HG03175 (cell line): ENCODE data around the gene TSPAN5.

ENCODE experiments used
- ATAC-seq: cut with Tn5 transposase; IDR thresholded peaks from one replicate; pipeline ENCODE4 v1.9.1; 2021; ENCODE audit warnings: mild to moderate bottlenecking, moderate library complexity; ENCODE audit not compliant: unreplicated experiment

The TSPAN5 gene

GRCh38 chr4:98522062-98522461, 136.3 kb downstream of the TSPAN5 start:
- no peak for ATAC-seq

- ATAC-seq, result no peak
These were observed 136.9 kb downstream of the TSPAN5 start for GRCh38 chr4:98521486-98521885.

- no peak for ATAC-seq
These were observed 139.0 kb downstream of the TSPAN5 start for GRCh38 chr4:98519268-98519977.

GRCh38 chr4:98518559-98519267, 139.7 kb downstream of the TSPAN5 start:
- ATAC-seq, result peak; percentile 94

- no peak for ATAC-seq
These were observed 141.0 kb downstream of the TSPAN5 start for GRCh38 chr4:98517218-98518021.

- no peak for ATAC-seq
These were observed 141.8 kb downstream of the TSPAN5 start for GRCh38 chr4:98516441-98517217.

GRCh38 chr4:98516042-98516440, 142.4 kb downstream of the TSPAN5 start:
- ATAC-seq, result no peak

GRCh38 chr4:98515470-98515809, 143.0 kb downstream of the TSPAN5 start:
- no peak for ATAC-seq

GRCh38 chr4:98514741-98515469, 143.5 kb downstream of the TSPAN5 start:
- no peak for ATAC-seq

- no peak for ATAC-seq
These were observed 145.5 kb downstream of the TSPAN5 start for GRCh38 chr4:98512918-98513317.

- no peak for ATAC-seq
These were observed 147.5 kb downstream of the TSPAN5 start for GRCh38 chr4:98510757-98511517.

- ATAC-seq, result no peak
These were observed 148.1 kb downstream of the TSPAN5 start for GRCh38 chr4:98510340-98510739.

GRCh38 chr4:98509721-98510120, 148.7 kb downstream of the TSPAN5 start:
- no peak for ATAC-seq

GRCh38 chr4:98508829-98509598, 149.4 kb downstream of the TSPAN5 start:
- no peak for ATAC-seq

GRCh38 chr4:98508248-98508647, 150.2 kb downstream of the TSPAN5 start:
- ATAC-seq, result no peak

- no peak for ATAC-seq
These were observed 151.1 kb downstream of the TSPAN5 start for GRCh38 chr4:98507299-98507698.

GRCh38 chr4:98506462-98507132, 151.8 kb downstream of the TSPAN5 start:
- ATAC-seq, result no peak

- no peak for ATAC-seq
These were observed 152.4 kb downstream of the TSPAN5 start for GRCh38 chr4:98505992-98506391.
